Measurements from ENCODE around the gene OSGEPL1. TPM values are rescaled to one million over a fixed set of nuclear protein-coding genes. Genes with fewer than 3 reads are reported as not detected.

Gene OSGEPL1
- total and polyA plus RNA-seq, 2 of the 4 experiments (the other 2 are of a cell fraction): 5.0 to 6.8 TPM

DNA sequence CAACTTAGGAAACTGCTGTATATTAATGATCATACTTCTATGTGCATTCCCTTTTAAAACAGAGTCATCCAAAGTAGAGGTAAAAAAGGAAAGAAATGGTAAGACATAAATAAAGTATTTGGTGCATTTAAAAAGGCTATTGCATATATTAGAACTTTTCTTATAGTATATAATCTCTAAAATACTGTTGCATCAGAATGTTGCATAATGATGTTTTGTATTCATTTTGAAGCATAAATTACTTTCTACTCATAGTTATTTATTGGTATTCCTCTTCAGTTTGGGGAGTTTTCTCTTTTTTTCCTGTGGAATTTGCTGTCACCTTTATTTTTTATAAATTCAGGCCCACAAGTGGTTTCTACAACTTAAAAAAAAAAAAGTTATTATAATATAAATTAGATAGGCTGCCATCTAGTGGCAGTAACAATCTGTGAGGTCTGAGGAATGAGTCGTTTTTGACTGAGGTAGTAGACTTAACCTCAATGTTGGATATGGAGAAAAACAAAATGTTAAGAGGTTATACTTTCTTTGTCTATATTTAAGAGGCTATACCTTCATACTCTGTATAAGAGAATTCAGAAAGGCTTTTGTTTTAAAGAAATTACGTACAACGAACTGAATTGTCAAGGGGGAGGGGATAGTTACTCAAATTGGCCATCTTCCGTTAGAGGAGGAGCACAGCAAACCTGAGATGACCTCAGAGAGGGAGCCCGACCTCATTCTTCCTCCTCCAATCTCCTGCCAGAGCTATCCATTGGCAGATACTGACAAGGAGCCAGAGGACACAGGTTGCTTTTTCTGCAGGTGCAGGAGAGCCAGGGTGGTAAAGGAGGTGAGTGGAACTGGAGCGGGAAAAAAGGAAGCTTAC is 64.3 kb downstream of the OSGEPL1 start:
- H3K14ac ChIP-seq (replicated peaks; ENCODE audit: low read depth, low read length): no peak overlapping the region
- H3K4me3 ChIP-seq (ENCODE audit: insufficient read depth, low read depth, low read length): no peak overlapping the region
- H3K9me3 ChIP-seq (ENCODE audit: control insufficient read depth, insufficient read depth, low read length): no peaks in the 10 kb centered on the region
- H2AK9ac ChIP-seq (replicated peaks; ENCODE audit: low read depth, low read length, poor library complexity): no peak overlapping the region
- no peak overlapping the region for H3K9ac ChIP-seq (ENCODE audit: low read depth, low read length)
- in situ Hi-C loops (cut with MboI; ENCODE audit: low sequenced_read_pairs): no loop called here
- no peak overlapping the region for H2AFZ ChIP-seq (replicated peaks; ENCODE audit: low read length, poor library complexity)
- no peak overlapping the region for H3K4me2 ChIP-seq (ENCODE audit: low read depth, low read length)
- intact Hi-C loops (cut with micrococcal nuclease): loop anchor here (2.0 kb wide), 1 partner anchor 37 kb away; the partner anchor contains the start of gene ASNSD1
- no peak overlapping the region for H2BK5ac ChIP-seq (ENCODE audit: low read depth, low read length, poor library complexity, severe bottlenecking)
- no peak overlapping the region for H3K4ac ChIP-seq (ENCODE audit: low read depth, low read length)
- no peaks in the 10 kb centered on the region for H3K9me1 ChIP-seq (ENCODE audit: insufficient read depth, low read length)
- H4K20me1 ChIP-seq (ENCODE audit: insufficient read depth, low read length): no peaks in the 10 kb centered on the region
- dilution Hi-C loops (cut with HindIII; ENCODE audit: low sequenced_read_pairs, unreplicated experiment): no loop called here
- no peak for TF ChIP-seq POLR2A (IDR thresholded peaks at IDR 0.05; ENCODE audit: low read depth, low read length)
- no peak for TF ChIP-seq MAZ (IDR thresholded peaks at IDR 0.05; ENCODE audit: borderline replicate concordance, low read depth, low read length)
- peak; percentile 64 for TF ChIP-seq SMC3 (IDR thresholded peaks at IDR 0.05; ENCODE audit: low read depth, low read length)
- TF ChIP-seq RFX5 (IDR thresholded peaks at IDR 0.05; ENCODE audit: low read depth, low read length): no peak
- peak; percentile 53 for TF ChIP-seq CTCF (conservative IDR thresholded peaks at IDR 0.05; ENCODE audit: low read depth, low read length)
- TF ChIP-seq ELK1 (IDR thresholded peaks at IDR 0.05; ENCODE audit: borderline replicate concordance, low read depth, low read length): no peak
- TF ChIP-seq CEBPB (IDR thresholded peaks at IDR 0.05; ENCODE audit: low read depth, low read length): peak; percentile 16; the same call in 1 of the 2 replicates
- no peak for TF ChIP-seq MXI1 (IDR thresholded peaks at IDR 0.05; ENCODE audit: borderline replicate concordance, low read depth, low read length)
- TF ChIP-seq RAD21 (IDR thresholded peaks at IDR 0.05; ENCODE audit: low read length): peak; percentile 31
- CTCF ChIA-PET: interaction anchor here (0.7 to 1.0 kb wide), 2 partner anchors 38 to 48 kb away, joined by 3 read pairs; no protein-coding TSS in a partner anchor
- no peak overlapping the region for H2BK20ac ChIP-seq (ENCODE audit: low read depth, low read length)
- H2BK15ac ChIP-seq (ENCODE audit: low read depth, low read length): no peak overlapping the region
- POLR2A ChIA-PET (ENCODE audit: unreplicated experiment): no interaction called here
- WGBS, 2 experiments (ENCODE audit: extremely low coverage in 2 of 2, insufficient read length in 1 of 2): no CpG with 5 or more reads among the region's 6 CpGs
- no peak overlapping the region for H2AK5ac ChIP-seq (ENCODE audit: low read depth, low read length)
- no peaks in the 10 kb centered on the region for H3K27me3 ChIP-seq (ENCODE audit: control insufficient read depth, insufficient read depth, low read length)
- DNase-seq (peak; percentile 48), ATAC-seq (ENCODE audit: low read depth) (peak; percentile 57)
- no TSS peak for BruUV-seq (replicated peaks)
- no peak overlapping the region for H3K23ac ChIP-seq (ENCODE audit: low read depth, low read length)
- H3K79me1 ChIP-seq (ENCODE audit: low read depth in 1 of 2, low read length in 2 of 2): no peaks in the 10 kb centered on the region
- H4K91ac ChIP-seq (ENCODE audit: insufficient read depth, low read depth, low read length): no peak overlapping the region
- H4K5ac ChIP-seq (ENCODE audit: low read depth, low read length): no peak overlapping the region
- H3K27ac ChIP-seq (ENCODE audit: insufficient read depth, low read length): no peak overlapping the region
- H2BK120ac ChIP-seq (ENCODE audit: low read depth, low read length): no peak overlapping the region
- no peak overlapping the region for H4K8ac ChIP-seq (ENCODE audit: low read depth in 2 of 2, low read length in 2 of 2)
- H3K4me1 ChIP-seq (ENCODE audit: control insufficient read depth, insufficient read depth, low read length): no peaks in the 10 kb centered on the region
- no peaks in the 10 kb centered on the region for H3K36me3 ChIP-seq (ENCODE audit: control insufficient read depth, insufficient read depth, low read length)
- no peak overlapping the region for H3K56ac ChIP-seq (ENCODE audit: extremely low read depth, insufficient read depth, low read length)
- no peak overlapping the region for H3K18ac ChIP-seq (ENCODE audit: low read depth, low read length)

Data from IMR-90 (cell line).